ENCODE data around the gene SAMD10. TPM values are rescaled to one million over a fixed set of nuclear protein-coding genes. Genes with fewer than 3 reads are reported as not detected.
A peak's percentile ranks its signal among the peaks of the same experiment; 100 is the strongest.

SAMD10 gene
- polyA plus RNA-seq, 1 of the 3 experiments (the other 2 are of a cell fraction), result 11.6 TPM

- TF ChIP-seq, protein P1, sequence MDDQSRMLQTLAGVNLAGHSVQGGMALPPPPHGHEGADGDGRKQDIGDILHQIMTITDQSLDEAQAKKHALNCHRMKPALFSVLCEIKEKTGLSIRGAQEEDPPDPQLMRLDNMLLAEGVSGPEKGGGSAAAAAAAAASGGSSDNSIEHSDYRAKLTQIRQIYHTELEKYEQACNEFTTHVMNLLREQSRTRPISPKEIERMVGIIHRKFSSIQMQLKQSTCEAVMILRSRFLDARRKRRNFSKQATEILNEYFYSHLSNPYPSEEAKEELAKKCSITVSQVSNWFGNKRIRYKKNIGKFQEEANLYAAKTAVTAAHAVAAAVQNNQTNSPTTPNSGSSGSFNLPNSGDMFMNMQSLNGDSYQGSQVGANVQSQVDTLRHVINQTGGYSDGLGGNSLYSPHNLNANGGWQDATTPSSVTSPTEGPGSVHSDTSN (IDR thresholded peaks at IDR 0.05), result no peak
- TF ChIP-seq MXI1 (IDR thresholded peaks at IDR 0.05; ENCODE audit: low read depth, low read length) (peak; percentile 82; the same call in 1 of the 2 replicates), POLR2AphosphoS5 (IDR thresholded peaks at IDR 0.05; ENCODE audit: low read depth, low read length) (peak; percentile 85), FOSL2 (IDR thresholded peaks at IDR 0.05; ENCODE audit: borderline replicate concordance, low read depth) (no peak), JUND (IDR thresholded peaks at IDR 0.05) (no peak), RFX5 (IDR thresholded peaks at IDR 0.05; ENCODE audit: low read length) (no peak), SIN3A (IDR thresholded peaks at IDR 0.05; ENCODE audit: borderline replicate concordance, low read depth, low read length) (peak; percentile 55; the same call in 1 of the 2 replicates), TEAD4 (IDR thresholded peaks at IDR 0.05; ENCODE audit: borderline replicate concordance, insufficient read depth) (no peak), MEF2A (IDR thresholded peaks at IDR 0.05; ENCODE audit: borderline replicate concordance, low read depth) (no peak), FOXJ3 (CRISPR knock-in tag; IDR thresholded peaks at IDR 0.05) (no peak), SMC3 (IDR thresholded peaks at IDR 0.05; ENCODE audit: low read depth, low read length) (peak; percentile 31; the same call in 1 of the 2 replicates), EZH2phosphoT487 (IDR thresholded peaks at IDR 0.05; ENCODE audit: borderline replicate concordance, low read depth) (no peak), RAD21 (IDR thresholded peaks at IDR 0.05; ENCODE audit: low read length) (no peak; the same call in 1 of the 2 replicates), NRF1 (IDR thresholded peaks at IDR 0.05; ENCODE audit: low read depth, low read length) (peak; percentile 57)
- TF ChIP-seq, protein P2, sequence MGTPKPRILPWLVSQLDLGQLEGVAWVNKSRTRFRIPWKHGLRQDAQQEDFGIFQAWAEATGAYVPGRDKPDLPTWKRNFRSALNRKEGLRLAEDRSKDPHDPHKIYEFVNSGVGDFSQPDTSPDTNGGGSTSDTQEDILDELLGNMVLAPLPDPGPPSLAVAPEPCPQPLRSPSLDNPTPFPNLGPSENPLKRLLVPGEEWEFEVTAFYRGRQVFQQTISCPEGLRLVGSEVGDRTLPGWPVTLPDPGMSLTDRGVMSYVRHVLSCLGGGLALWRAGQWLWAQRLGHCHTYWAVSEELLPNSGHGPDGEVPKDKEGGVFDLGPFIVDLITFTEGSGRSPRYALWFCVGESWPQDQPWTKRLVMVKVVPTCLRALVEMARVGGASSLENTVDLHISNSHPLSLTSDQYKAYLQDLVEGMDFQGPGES (IDR thresholded peaks at IDR 0.05; ENCODE audit: low read depth, low read length), result no peak
- TF ChIP-seq, protein P3, sequence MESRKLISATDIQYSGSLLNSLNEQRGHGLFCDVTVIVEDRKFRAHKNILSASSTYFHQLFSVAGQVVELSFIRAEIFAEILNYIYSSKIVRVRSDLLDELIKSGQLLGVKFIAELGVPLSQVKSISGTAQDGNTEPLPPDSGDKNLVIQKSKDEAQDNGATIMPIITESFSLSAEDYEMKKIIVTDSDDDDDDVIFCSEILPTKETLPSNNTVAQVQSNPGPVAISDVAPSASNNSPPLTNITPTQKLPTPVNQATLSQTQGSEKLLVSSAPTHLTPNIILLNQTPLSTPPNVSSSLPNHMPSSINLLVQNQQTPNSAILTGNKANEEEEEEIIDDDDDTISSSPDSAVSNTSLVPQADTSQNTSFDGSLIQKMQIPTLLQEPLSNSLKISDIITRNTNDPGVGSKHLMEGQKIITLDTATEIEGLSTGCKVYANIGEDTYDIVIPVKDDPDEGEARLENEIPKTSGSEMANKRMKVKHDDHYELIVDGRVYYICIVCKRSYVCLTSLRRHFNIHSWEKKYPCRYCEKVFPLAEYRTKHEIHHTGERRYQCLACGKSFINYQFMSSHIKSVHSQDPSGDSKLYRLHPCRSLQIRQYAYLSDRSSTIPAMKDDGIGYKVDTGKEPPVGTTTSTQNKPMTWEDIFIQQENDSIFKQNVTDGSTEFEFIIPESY (IDR thresholded peaks at IDR 0.05; ENCODE audit: borderline replicate concordance, low read depth), result no peak
Observed at GRCh38 chr20:63980806-63981728, 1.6 kb upstream of the SAMD10 start, which contains the start of gene PRPF6 (continued).
